Prostate gland (tissue), 2 donors: Measurements from ENCODE around the gene KBTBD3.

ENCODE experiments used
- CTCF ChIP-seq, 4 experiments: fragments of 200-600 bp in 2 of 4; fragments of 450-650 bp in 2 of 4; sonication (generic) in 2 of 4; IDR thresholded peaks; 1 replicate in 3 of 4; 2 replicates in 1 of 4; pipeline ENCODE4 v1.5.1; 2016 to 2019; ENCODE audit warnings: antibody characterized with exemption in 4 of 4, mild to moderate bottlenecking in 2 of 4, moderate library complexity in 2 of 4
- POLR2A ChIP-seq: fragments of 450-650 bp; IDR thresholded peaks from one replicate; pipeline ENCODE4 v1.6.1; 2016; ENCODE audit warnings: antibody characterized with exemption, mild to moderate bottlenecking
- POLR2AphosphoS5 ChIP-seq: sonication (generic); formaldehyde crosslinking; IDR thresholded peaks from one replicate; pipeline ENCODE4 v1.6.1; 2017; ENCODE audit warnings: antibody characterized with exemption

DNA sequence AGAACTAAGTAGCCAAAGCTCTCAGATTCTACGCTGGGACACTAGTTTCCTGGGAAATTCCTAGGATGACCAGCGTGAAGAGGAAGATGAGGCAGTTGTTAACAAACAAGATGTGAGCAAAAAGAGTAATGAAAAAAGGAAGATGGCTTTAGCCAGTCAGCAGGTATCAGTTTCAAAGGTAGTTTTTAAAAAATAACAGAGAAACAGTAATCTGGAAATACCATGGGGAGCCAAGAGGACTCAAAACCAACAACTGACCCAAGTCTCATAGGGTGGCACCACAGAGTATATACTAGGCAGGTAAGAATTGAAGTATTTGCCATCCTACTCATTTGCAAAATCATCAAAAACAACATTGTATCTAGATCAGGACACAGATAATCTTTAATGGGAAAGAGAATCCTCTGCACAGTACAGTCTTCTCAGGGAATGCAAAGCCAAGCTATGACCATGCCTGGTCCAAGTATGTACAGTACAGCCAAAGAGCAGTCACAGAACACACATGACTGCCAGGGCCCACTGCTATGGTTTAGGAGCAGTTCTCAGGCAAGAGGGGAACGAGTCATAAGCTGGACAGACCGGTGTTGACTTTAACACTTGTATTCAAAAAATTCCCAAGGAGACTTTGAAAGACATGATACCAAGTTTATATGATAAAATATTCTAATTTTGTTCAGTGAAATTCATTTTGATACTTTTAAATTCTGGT lies 75.7 kb downstream of the KBTBD3 start:
- TF ChIP-seq POLR2A (no peak), CTCF (IDR thresholded peaks at IDR 0.05) (no peak), POLR2AphosphoS5 (no peak)
